ENCODE results near the gene BANF2. TPM values are rescaled to one million over a fixed set of nuclear protein-coding genes. Genes with fewer than 3 reads are reported as not detected.

The BANF2 gene
- total and polyA plus RNA-seq, 2 of the 13 experiments (the other 11 are each of a cell fraction or from before 2014, with no cell fraction given): 0.35 TPM; not detected in 1

DNA sequence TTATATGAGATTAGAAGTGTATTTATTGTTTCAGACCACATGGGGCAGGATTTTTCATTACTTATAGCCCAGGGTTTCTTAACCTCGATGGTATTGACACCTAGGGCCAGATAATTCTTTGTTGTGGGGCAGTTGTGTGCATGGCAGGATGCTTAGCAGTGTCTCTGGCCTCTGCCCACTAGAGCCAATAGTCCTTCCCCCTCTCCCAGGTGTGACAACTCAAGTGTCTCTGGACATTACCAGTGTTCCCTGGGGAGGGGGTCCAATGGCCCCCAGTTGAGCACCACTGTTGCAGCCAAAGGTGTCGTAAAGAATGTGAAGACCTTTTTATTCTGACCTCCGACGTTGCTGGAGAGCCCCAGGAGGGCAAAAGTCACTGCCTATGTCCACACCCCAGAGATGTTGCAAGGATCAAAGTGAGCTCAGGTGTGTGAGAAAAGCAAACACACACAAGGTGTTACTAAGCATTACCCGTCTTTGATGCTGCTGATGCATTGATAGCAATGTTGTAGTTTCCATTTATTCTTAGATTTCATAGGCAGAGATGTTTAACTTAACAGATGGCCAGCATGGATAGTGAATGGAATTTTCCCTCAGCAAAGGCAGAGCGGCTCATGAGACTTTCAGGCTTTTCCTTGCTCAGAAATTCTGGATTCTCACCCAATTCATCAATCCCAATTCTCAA is 22.2 kb downstream of the BANF2 start (continued):
- TF ChIP-seq, protein P1, sequence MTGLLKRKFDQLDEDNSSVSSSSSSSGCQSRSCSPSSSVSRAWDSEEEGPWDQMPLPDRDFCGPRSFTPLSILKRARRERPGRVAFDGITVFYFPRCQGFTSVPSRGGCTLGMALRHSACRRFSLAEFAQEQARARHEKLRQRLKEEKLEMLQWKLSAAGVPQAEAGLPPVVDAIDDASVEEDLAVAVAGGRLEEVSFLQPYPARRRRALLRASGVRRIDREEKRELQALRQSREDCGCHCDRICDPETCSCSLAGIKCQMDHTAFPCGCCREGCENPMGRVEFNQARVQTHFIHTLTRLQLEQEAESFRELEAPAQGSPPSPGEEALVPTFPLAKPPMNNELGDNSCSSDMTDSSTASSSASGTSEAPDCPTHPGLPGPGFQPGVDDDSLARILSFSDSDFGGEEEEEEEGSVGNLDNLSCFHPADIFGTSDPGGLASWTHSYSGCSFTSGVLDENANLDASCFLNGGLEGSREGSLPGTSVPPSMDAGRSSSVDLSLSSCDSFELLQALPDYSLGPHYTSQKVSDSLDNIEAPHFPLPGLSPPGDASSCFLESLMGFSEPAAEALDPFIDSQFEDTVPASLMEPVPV (CRISPR knock-in tag; IDR thresholded peaks at IDR 0.05): peak; percentile 81; the same call in 1 of the 2 replicates
- TF ChIP-seq NFRKB (IDR thresholded peaks at IDR 0.05): no peak
- TF ChIP-seq ZNF777 (CRISPR knock-in tag; IDR thresholded peaks at IDR 0.05): peak; percentile 70
- TF ChIP-seq ZNF891 (CRISPR knock-in tag; IDR thresholded peaks at IDR 0.05): no peak
- TF ChIP-seq KLF16 (CRISPR knock-in tag; IDR thresholded peaks at IDR 0.05): peak in 1 of 2 experiments; percentile 97; a peak in 1 of 4 replicates
- TF ChIP-seq TAF1 (CRISPR knock-in tag; IDR thresholded peaks at IDR 0.05): no peak; the same call in 1 of the 2 replicates
- peak; percentile 94; the same call in 1 of the 2 replicates for TF ChIP-seq ZNF788 (CRISPR knock-in tag; IDR thresholded peaks at IDR 0.05; ENCODE audit: borderline replicate concordance)
- peak; percentile 97 for TF ChIP-seq FOSL2 (CRISPR knock-in tag; IDR thresholded peaks at IDR 0.05)
- no peak for TF ChIP-seq ZNF33B (CRISPR knock-in tag; IDR thresholded peaks at IDR 0.05)
- peak; percentile 69; the same call in 1 of the 2 replicates for TF ChIP-seq EED (CRISPR knock-in tag; IDR thresholded peaks at IDR 0.05)
- TF ChIP-seq ZNF678 (CRISPR knock-in tag; IDR thresholded peaks at IDR 0.05): no peak
- TF ChIP-seq KAT8 (CRISPR knock-in tag; IDR thresholded peaks at IDR 0.05): peak; percentile 92
- TF ChIP-seq SRSF1 (optimal IDR thresholded peaks at IDR 0.05; ENCODE audit: low read depth, low read length): peak; percentile 93
- TF ChIP-seq, protein P2, sequence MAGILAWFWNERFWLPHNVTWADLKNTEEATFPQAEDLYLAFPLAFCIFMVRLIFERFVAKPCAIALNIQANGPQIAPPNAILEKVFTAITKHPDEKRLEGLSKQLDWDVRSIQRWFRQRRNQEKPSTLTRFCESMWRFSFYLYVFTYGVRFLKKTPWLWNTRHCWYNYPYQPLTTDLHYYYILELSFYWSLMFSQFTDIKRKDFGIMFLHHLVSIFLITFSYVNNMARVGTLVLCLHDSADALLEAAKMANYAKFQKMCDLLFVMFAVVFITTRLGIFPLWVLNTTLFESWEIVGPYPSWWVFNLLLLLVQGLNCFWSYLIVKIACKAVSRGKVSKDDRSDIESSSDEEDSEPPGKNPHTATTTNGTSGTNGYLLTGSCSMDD (CRISPR knock-in tag; IDR thresholded peaks at IDR 0.05): no peak; the same call in 1 of the 2 replicates
- TF ChIP-seq ZIK1 (CRISPR knock-in tag; IDR thresholded peaks at IDR 0.05; ENCODE audit: borderline replicate concordance, low read depth): peak; percentile 58; the same call in 1 of the 2 replicates
- TF ChIP-seq, protein P3, sequence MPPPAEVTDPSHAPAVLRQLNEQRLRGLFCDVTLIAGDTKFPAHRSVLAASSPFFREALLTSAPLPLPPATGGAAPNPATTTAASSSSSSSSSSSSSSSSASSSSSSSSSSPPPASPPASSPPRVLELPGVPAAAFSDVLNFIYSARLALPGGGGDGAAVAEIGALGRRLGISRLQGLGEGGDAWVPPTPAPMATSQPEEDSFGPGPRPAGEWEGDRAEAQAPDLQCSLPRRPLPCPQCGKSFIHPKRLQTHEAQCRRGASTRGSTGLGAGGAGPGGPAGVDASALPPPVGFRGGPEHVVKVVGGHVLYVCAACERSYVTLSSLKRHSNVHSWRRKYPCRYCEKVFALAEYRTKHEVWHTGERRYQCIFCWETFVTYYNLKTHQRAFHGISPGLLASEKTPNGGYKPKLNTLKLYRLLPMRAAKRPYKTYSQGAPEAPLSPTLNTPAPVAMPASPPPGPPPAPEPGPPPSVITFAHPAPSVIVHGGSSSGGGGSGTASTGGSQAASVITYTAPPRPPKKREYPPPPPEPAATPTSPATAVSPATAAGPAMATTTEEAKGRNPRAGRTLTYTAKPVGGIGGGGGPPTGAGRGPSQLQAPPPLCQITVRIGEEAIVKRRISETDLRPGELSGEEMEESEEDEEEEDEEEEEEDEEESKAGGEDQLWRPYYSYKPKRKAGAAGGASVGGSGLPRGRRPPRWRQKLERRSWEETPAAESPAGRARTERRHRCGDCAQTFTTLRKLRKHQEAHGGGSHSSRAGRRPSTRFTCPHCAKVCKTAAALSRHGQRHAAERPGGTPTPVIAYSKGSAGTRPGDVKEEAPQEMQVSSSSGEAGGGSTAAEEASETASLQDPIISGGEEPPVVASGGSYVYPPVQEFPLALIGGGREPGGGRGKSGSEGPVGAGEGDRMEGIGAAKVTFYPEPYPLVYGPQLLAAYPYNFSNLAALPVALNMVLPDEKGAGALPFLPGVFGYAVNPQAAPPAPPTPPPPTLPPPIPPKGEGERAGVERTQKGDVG (CRISPR knock-in tag; IDR thresholded peaks at IDR 0.05; ENCODE audit: borderline replicate concordance): peak; percentile 98
- no peak for TF ChIP-seq SP1 (IDR thresholded peaks at IDR 0.05)
- TF ChIP-seq SP1 (CRISPR knock-in tag; IDR thresholded peaks at IDR 0.05): peak; percentile 81; the same call in 1 of the 2 replicates
- TF ChIP-seq, protein P4, sequence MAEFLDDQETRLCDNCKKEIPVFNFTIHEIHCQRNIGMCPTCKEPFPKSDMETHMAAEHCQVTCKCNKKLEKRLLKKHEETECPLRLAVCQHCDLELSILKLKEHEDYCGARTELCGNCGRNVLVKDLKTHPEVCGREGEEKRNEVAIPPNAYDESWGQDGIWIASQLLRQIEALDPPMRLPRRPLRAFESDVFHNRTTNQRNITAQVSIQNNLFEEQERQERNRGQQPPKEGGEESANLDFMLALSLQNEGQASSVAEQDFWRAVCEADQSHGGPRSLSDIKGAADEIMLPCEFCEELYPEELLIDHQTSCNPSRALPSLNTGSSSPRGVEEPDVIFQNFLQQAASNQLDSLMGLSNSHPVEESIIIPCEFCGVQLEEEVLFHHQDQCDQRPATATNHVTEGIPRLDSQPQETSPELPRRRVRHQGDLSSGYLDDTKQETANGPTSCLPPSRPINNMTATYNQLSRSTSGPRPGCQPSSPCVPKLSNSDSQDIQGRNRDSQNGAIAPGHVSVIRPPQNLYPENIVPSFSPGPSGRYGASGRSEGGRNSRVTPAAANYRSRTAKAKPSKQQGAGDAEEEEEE (CRISPR knock-in tag; IDR thresholded peaks at IDR 0.05; ENCODE audit: borderline replicate concordance): no peak
- TF ChIP-seq, protein P5, sequence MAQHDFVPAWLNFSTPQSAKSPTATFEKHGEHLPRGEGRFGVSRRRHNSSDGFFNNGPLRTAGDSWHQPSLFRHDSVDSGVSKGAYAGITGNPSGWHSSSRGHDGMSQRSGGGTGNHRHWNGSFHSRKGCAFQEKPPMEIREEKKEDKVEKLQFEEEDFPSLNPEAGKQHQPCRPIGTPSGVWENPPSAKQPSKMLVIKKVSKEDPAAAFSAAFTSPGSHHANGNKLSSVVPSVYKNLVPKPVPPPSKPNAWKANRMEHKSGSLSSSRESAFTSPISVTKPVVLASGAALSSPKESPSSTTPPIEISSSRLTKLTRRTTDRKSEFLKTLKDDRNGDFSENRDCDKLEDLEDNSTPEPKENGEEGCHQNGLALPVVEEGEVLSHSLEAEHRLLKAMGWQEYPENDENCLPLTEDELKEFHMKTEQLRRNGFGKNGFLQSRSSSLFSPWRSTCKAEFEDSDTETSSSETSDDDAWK (CRISPR knock-in tag; IDR thresholded peaks at IDR 0.05): no peak

Data from HepG2 (cell line).